Left lung (tissue), 10 donors: ENCODE results near the gene NUDT16L1. TPM values are rescaled to one million over a fixed set of nuclear protein-coding genes. Genes with fewer than 3 reads are reported as not detected.

Experiments used
- ATAC-seq: fragments of 200-7000 bp; cut with Tn5 transposase; one replicate; pipeline ENCODE4 v1.9.1; 2020; ENCODE audit warnings: moderate library complexity
- DNase-seq, 4 donors: peaks; one replicate each; pipeline ENCODE4 v3.0.0-alpha.2; 2013 to 2020
- H3K27ac ChIP-seq, 2 donors: fragments of 200-600 bp; sonication (generic) in 1 of 2; one replicate each; pipeline versions ENCODE4 v1.5.0 to v1.8.0; 2020 to 2021
- H3K27me3 ChIP-seq, 2 donors: fragments of 200-600 bp; sonication (generic) in 1 of 2; one replicate each; pipeline versions ENCODE4 v1.5.0 to v1.8.0; 2020 to 2021
- H3K36me3 ChIP-seq, 2 donors: fragments of 200-600 bp; sonication (generic) in 1 of 2; one replicate each; pipeline versions ENCODE4 v1.5.0 to v1.8.0; 2020 to 2021
- H3K4me1 ChIP-seq, 2 donors: fragments of 200-600 bp; one replicate each; pipeline ENCODE4 v1.8.0; 2021
- H3K4me3 ChIP-seq, 2 donors: fragments of 200-600 bp; sonication (generic) in 1 of 2; one replicate each; pipeline versions ENCODE4 v1.5.0 to v1.8.0; 2020 to 2021; ENCODE audit warnings: mild to moderate bottlenecking in 1 of 2
- H3K9me3 ChIP-seq, 2 donors: fragments of 200-600 bp; sonication (generic) in 1 of 2; one replicate each; pipeline versions ENCODE4 v1.5.0 to v1.8.0; 2020 to 2021
- CTCF ChIP-seq, 2 donors: fragments of 200-600 bp; sonication (generic) in 1 of 2; IDR thresholded peaks; one replicate each; pipeline versions ENCODE4 v1.5.0 to v1.8.0; 2021; ENCODE audit warnings: antibody characterized with exemption in 2 of 2
- intact Hi-C, 2 donors: fragments of 100-400 bp; cut with DNase I; formaldehyde crosslinking; loops; one replicate each; pipeline versions ENCODE4 v1.11.2 to v1.14.2; 2022
- polyA plus RNA-seq, 6 donors: library from polyadenylated mRNA; unstranded; fragments of 120-200 nt; gene quantifications; one replicate each; pipeline ENCODE4 v1.2.1, GENCODE V29; 2013; ENCODE audit not compliant: insufficient read length in 6 of 6
- total RNA-seq, 2 donors: library from RNA; stranded (reverse); fragmentation: NEBNext Ultra II Directional; extraction: Animal tissue kit (Norgen Biotek cat#: 25700); gene quantifications; one replicate each; pipeline ENCODE4 v1.2.1, GENCODE V29; 2021
- donor health status: DM: no; HTN: yes; CAD: no.
- donor health status: DM: no; HTN: no; CAD: no.

Gene NUDT16L1
- total and polyA plus RNA-seq, 8 donors, result 26.6 to 53.1 (median 35.1) TPM

GRCh38 chr16:4704913-4705312 lies 11.6 kb downstream of the NUDT16L1 start:
- H3K36me3 ChIP-seq, result peaks cover 0 to 73% of the 10 kb centered on the region in 2 donors
- TF ChIP-seq CTCF (IDR thresholded peaks at IDR 0.05), result no peak
- no peak for ATAC-seq
- no peaks in the 10 kb centered on the region for H3K4me1 ChIP-seq
- no peaks in the 10 kb centered on the region for H3K9me3 ChIP-seq
- intact Hi-C loops, result no loop called here
- peak in 1 of 4 donors; percentile 54 for DNase-seq
- no peaks in the 10 kb centered on the region for H3K27me3 ChIP-seq
- no peak overlapping the region for H3K27ac ChIP-seq
- H3K4me3 ChIP-seq, result no peak overlapping the region

GRCh38 chr16:4706871-4707270 lies 13.5 kb downstream of the NUDT16L1 start:
- intact Hi-C loops, result no loop called here
- Histone ChIP-seq H3K9me3 (no peaks in the 10 kb centered on the region), H3K36me3 (peaks cover 0 to 73% of the 10 kb centered on the region in 2 donors), H3K27ac (no peak overlapping the region), H3K27me3 (no peaks in the 10 kb centered on the region), H3K4me1 (no peaks in the 10 kb centered on the region), H3K4me3 (no peak overlapping the region)
- DNase-seq, result peak in 1 of 4 donors; percentile 6
- TF ChIP-seq CTCF (IDR thresholded peaks at IDR 0.05), result no peak
- ATAC-seq, result no peak

- Histone ChIP-seq H3K4me1 (no peaks in the 10 kb centered on the region), H3K27me3 (no peaks in the 10 kb centered on the region), H3K4me3 (no peak overlapping the region), H3K9me3 (no peaks in the 10 kb centered on the region), H3K36me3 (peaks cover 0 to 66% of the 10 kb centered on the region in 2 donors), H3K27ac (no peak overlapping the region)
- ATAC-seq, result no peak
- intact Hi-C loops, result no loop called here
- DNase-seq, result no peak
- no peak for TF ChIP-seq CTCF (IDR thresholded peaks at IDR 0.05)
Measured at GRCh38 chr16:4709481-4709880, 16.1 kb downstream of the NUDT16L1 start.

GRCh38 chr16:4713663-4714501 lies 20.5 kb downstream of the NUDT16L1 start:
- ATAC-seq (no peak), DNase-seq (peak in 1 of 4 donors; percentile 51)
- Histone ChIP-seq H3K27ac (no peak overlapping the region), H3K36me3 (peaks cover 0 to 77% of the 10 kb centered on the region in 2 donors), H3K9me3 (no peaks in the 10 kb centered on the region), H3K4me3 (no peak overlapping the region), H3K27me3 (no peaks in the 10 kb centered on the region), H3K4me1 (no peaks in the 10 kb centered on the region)
- no peak for TF ChIP-seq CTCF (IDR thresholded peaks at IDR 0.05)
- intact Hi-C loops, result no loop called here

GRCh38 chr16:4714996-4715395 lies 21.6 kb downstream of the NUDT16L1 start:
- intact Hi-C loops, result no loop called here
- no peak for TF ChIP-seq CTCF (IDR thresholded peaks at IDR 0.05)
- H3K4me3 ChIP-seq, result no peak overlapping the region
- H3K27me3 ChIP-seq, result no peaks in the 10 kb centered on the region
- ATAC-seq (no peak), DNase-seq (peak in 1 of 4 donors; percentile 36)
- H3K4me1 ChIP-seq, result no peaks in the 10 kb centered on the region
- no peak overlapping the region for H3K27ac ChIP-seq
- H3K36me3 ChIP-seq, result peaks cover 0 to 74% of the 10 kb centered on the region in 2 donors
- no peaks in the 10 kb centered on the region for H3K9me3 ChIP-seq
